ENCODE results near the gene FGF14. TPM values are rescaled to one million over a fixed set of nuclear protein-coding genes. Genes with fewer than 3 reads are reported as not detected.

Gene FGF14
- total RNA-seq, 3 donors from 2014 or later, result under 0.01 to 0.29 (median under 0.01) TPM

DNA sequence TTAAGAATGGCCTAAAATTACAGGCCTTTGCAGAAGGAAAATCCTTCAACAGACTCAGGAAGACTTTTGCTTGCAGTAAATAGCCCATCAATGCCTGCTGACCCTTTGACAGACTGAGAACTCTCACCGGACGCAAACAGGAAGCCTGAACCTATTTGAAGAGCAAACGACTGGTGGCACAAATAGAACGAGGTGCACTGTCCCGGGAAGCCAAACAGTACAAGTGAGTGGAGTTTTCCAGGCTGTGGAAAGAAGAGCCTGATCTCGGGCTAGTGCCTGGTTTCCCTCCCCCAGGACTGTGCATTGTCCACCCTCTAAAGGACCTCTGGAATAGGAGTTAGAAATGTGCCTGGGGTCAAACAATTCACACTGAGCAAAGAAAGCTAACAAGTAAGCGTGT lies 165.5 kb downstream of the FGF14 start:
- no peaks in the 10 kb centered on the region for H3K4me1 ChIP-seq
- H3K36me3 ChIP-seq, result no peaks in the 10 kb centered on the region
- H3K27ac ChIP-seq, result peak overlapping the region in 1 of 2 donors; percentile 63
- H3K4me3 ChIP-seq, result no peak overlapping the region
- intact Hi-C loops (cut with DNase I; ENCODE audit: low total_unique reads), result no loop called here
- H3K9me3 ChIP-seq, result no peaks in the 10 kb centered on the region
- H3K27me3 ChIP-seq, result no peaks in the 10 kb centered on the region
- DNase-seq (ENCODE audit: low spot score in 2 of 2), result no peak
- no peak for TF ChIP-seq POLR2A (IDR thresholded peaks at IDR 0.05)
- TF ChIP-seq POLR2AphosphoS5 (IDR thresholded peaks at IDR 0.05), result no peak
- TF ChIP-seq, protein P1, sequence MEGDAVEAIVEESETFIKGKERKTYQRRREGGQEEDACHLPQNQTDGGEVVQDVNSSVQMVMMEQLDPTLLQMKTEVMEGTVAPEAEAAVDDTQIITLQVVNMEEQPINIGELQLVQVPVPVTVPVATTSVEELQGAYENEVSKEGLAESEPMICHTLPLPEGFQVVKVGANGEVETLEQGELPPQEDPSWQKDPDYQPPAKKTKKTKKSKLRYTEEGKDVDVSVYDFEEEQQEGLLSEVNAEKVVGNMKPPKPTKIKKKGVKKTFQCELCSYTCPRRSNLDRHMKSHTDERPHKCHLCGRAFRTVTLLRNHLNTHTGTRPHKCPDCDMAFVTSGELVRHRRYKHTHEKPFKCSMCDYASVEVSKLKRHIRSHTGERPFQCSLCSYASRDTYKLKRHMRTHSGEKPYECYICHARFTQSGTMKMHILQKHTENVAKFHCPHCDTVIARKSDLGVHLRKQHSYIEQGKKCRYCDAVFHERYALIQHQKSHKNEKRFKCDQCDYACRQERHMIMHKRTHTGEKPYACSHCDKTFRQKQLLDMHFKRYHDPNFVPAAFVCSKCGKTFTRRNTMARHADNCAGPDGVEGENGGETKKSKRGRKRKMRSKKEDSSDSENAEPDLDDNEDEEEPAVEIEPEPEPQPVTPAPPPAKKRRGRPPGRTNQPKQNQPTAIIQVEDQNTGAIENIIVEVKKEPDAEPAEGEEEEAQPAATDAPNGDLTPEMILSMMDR (IDR thresholded peaks at IDR 0.05), result no peak

DNA sequence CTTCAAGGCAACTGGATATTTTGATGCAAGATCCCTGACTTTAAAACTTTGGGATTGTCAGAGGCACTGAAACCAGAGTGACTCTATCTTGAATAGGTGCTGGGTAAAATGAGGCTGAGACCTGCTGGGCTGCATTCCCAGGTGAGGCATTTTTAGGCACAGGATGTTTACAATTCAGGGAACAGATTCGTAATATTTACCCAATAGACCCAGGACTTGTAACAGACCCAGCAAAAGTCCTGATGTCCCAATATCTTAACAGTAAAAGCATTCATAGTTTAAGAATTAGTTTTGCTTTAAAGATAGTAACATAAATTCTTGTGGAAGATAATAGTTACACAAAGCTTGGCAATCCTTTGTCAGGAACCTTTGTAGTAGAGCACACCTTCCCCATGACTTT lies 166.2 kb downstream of the FGF14 start:
- H3K27ac ChIP-seq, result peak overlapping the region in 1 of 2 donors; percentile 63
- no peak for TF ChIP-seq POLR2A (IDR thresholded peaks at IDR 0.05)
- TF ChIP-seq, protein P1 (IDR thresholded peaks at IDR 0.05), result no peak
- no peak for TF ChIP-seq POLR2AphosphoS5 (IDR thresholded peaks at IDR 0.05)
- DNase-seq (ENCODE audit: low spot score in 2 of 2), result no peak
- intact Hi-C loops (cut with DNase I; ENCODE audit: low total_unique reads), result no loop called here
- no peaks in the 10 kb centered on the region for H3K9me3 ChIP-seq
- no peaks in the 10 kb centered on the region for H3K36me3 ChIP-seq
- no peaks in the 10 kb centered on the region for H3K4me1 ChIP-seq
- H3K4me3 ChIP-seq, result no peak overlapping the region
- H3K27me3 ChIP-seq, result no peaks in the 10 kb centered on the region

DNA sequence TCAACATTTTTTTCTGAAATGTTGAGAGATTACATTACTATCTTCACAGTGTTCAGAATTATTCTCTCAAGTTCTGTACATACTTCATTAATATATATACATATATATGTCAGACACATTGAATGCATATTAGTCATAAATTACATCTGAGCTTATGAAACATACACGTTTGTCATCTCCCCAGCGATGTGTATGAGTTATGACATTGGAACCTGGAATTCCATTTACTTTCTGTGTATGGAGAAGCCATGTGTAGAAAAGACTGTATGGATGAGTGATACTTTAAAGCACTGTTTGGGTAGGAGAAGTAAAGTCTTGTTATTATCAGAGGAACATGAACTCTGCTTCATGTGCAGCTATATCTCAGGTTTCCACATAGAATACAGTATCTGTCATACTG lies 167.2 kb downstream of the FGF14 start:
- no peaks in the 10 kb centered on the region for H3K27me3 ChIP-seq
- no peak overlapping the region for H3K4me3 ChIP-seq
- H3K9me3 ChIP-seq, result no peaks in the 10 kb centered on the region
- H3K36me3 ChIP-seq, result no peaks in the 10 kb centered on the region
- no peak for DNase-seq (ENCODE audit: low spot score in 2 of 2)
- TF ChIP-seq, protein P1 (IDR thresholded peaks at IDR 0.05), result no peak
- TF ChIP-seq POLR2A (IDR thresholded peaks at IDR 0.05) (no peak), POLR2AphosphoS5 (IDR thresholded peaks at IDR 0.05) (no peak)
- H3K4me1 ChIP-seq, result no peaks in the 10 kb centered on the region
- intact Hi-C loops (cut with DNase I; ENCODE audit: low total_unique reads), result no loop called here
- H3K27ac ChIP-seq, result no peak overlapping the region

DNA sequence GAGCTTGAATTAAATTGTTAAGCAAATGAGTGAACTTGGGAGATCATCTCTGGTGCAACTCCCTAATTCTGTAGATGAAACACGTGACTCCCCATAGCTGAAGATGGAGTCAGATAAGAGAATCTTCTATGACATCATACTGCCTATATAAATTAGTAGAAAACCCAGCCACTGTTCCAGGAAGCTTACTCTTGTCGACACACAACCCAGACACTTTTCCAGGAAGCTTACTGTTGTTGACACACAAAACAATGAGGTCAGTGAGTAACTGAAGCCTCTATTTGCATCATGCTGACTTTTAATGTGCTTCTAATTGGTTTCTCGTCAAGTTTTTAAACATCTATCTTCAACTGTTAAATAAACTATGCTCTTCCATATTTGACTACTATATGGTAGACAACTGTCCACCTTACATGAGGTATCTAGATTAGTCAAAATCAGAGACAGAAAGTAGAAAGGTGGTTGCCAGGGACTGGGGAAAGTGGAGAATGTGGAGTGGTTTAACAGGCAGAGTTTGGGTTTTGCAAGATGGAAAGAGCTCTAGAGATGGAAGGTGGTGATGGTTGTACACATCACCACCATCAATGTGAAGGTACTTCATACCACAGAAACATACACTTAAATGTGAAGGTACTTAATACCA lies 168.2 kb downstream of the FGF14 start:
- DNase-seq (ENCODE audit: low spot score in 2 of 2), result no peak
- no peak overlapping the region for H3K4me3 ChIP-seq
- TF ChIP-seq POLR2A (IDR thresholded peaks at IDR 0.05), result no peak
- TF ChIP-seq, protein P1 (IDR thresholded peaks at IDR 0.05), result no peak
- no peak for TF ChIP-seq POLR2AphosphoS5 (IDR thresholded peaks at IDR 0.05)
- intact Hi-C loops (cut with DNase I; ENCODE audit: low total_unique reads), result no loop called here
- no peaks in the 10 kb centered on the region for H3K36me3 ChIP-seq
- no peaks in the 10 kb centered on the region for H3K9me3 ChIP-seq
- no peaks in the 10 kb centered on the region for H3K4me1 ChIP-seq
- no peak overlapping the region for H3K27ac ChIP-seq
- H3K27me3 ChIP-seq, result no peaks in the 10 kb centered on the region

DNA sequence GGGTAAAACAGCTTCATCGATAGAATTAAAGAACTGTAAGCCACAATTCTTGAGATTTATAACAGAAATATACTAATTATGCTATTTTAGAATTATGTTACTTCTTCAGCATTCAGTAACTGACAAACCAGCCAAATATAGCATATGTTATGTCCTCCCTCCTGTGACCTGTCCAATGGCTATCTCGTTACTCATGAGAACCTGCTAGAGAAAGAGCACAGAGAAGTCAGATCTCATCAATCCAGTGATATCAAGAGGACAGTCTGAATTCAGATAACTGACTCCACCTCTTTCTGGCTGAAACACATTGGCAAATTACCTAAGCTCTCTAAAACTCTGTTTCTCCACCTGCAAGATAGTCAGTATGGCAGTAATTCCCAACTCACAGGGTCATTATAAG lies 170.4 kb downstream of the FGF14 start:
- H3K9me3 ChIP-seq, result no peaks in the 10 kb centered on the region
- intact Hi-C loops (cut with DNase I; ENCODE audit: low total_unique reads), result no loop called here

More for the DNA sequence above, 170.4 kb downstream of the FGF14 start:
- Histone ChIP-seq H3K27me3 (no peaks in the 10 kb centered on the region), H3K36me3 (no peaks in the 10 kb centered on the region), H3K4me3 (no peak overlapping the region), H3K4me1 (no peaks in the 10 kb centered on the region), H3K27ac (no peak overlapping the region)
- TF ChIP-seq, protein P1 (IDR thresholded peaks at IDR 0.05), result no peak
- no peak for DNase-seq (ENCODE audit: low spot score in 2 of 2)
